ENCODE results near the gene PAM. TPM values are rescaled to one million over a fixed set of nuclear protein-coding genes. Genes with fewer than 3 reads are reported as not detected.

PAM gene
- total and polyA plus RNA-seq, 12 donors = 234 to 580 (median 397) TPM

GRCh38 chr5:102988459-102988858 is 233.4 kb downstream of the PAM start:
- Histone ChIP-seq H3K4me1 (replicated peaks in 1 of 2) (no peaks in the 10 kb centered on the region), H3K27ac (no peak overlapping the region), H3K27me3 (no peaks in the 10 kb centered on the region), H3K4me3 (no peak overlapping the region), H3K9me3 (replicated peaks in 1 of 3) (no peaks in the 10 kb centered on the region), H3K36me3 (replicated peaks in 1 of 2) (no peaks in the 10 kb centered on the region)
- DNase-seq = no peak
- intact Hi-C loops (cut with DNase I) = no loop called here
- 88 to 92% (median 90%) methylated on average over 3 of the region's 3 CpGs for WGBS, 4 donors
- TF ChIP-seq POLR2A (IDR thresholded peaks at IDR 0.05) = no peak
- TF ChIP-seq, protein P1, sequence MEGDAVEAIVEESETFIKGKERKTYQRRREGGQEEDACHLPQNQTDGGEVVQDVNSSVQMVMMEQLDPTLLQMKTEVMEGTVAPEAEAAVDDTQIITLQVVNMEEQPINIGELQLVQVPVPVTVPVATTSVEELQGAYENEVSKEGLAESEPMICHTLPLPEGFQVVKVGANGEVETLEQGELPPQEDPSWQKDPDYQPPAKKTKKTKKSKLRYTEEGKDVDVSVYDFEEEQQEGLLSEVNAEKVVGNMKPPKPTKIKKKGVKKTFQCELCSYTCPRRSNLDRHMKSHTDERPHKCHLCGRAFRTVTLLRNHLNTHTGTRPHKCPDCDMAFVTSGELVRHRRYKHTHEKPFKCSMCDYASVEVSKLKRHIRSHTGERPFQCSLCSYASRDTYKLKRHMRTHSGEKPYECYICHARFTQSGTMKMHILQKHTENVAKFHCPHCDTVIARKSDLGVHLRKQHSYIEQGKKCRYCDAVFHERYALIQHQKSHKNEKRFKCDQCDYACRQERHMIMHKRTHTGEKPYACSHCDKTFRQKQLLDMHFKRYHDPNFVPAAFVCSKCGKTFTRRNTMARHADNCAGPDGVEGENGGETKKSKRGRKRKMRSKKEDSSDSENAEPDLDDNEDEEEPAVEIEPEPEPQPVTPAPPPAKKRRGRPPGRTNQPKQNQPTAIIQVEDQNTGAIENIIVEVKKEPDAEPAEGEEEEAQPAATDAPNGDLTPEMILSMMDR (IDR thresholded peaks at IDR 0.05) = no peak

DNA sequence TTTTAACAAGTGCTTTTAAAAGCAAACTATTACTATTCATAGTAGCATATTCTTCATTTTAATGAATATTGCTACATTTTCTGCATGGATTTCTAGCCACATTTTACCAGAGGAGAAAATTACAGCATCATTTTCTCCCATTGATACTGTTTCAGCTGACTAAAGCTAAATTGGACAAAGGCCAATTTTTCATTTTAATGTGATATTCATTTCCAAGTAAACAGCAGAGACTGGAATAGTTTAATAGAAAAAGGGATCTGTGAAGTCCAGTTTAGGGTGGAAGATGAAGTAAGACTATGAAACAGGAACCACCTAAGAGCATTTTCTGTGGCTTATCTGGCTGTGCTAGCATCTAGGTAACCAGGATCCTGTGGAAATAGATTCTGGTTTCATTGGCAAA is 236.7 kb downstream of the PAM start:
- TF ChIP-seq, protein P1 (IDR thresholded peaks at IDR 0.05) = no peak
- DNase-seq = no peak
- no peak overlapping the region for H3K27ac ChIP-seq
- H3K4me1 ChIP-seq (replicated peaks in 1 of 2) = no peaks in the 10 kb centered on the region
- H3K27me3 ChIP-seq = no peaks in the 10 kb centered on the region
- no peak overlapping the region for H3K4me3 ChIP-seq
- H3K36me3 ChIP-seq (replicated peaks in 1 of 2) = no peaks in the 10 kb centered on the region
- intact Hi-C loops (cut with DNase I) = no loop called here
- no peaks in the 10 kb centered on the region for H3K9me3 ChIP-seq (replicated peaks in 1 of 3)

DNA sequence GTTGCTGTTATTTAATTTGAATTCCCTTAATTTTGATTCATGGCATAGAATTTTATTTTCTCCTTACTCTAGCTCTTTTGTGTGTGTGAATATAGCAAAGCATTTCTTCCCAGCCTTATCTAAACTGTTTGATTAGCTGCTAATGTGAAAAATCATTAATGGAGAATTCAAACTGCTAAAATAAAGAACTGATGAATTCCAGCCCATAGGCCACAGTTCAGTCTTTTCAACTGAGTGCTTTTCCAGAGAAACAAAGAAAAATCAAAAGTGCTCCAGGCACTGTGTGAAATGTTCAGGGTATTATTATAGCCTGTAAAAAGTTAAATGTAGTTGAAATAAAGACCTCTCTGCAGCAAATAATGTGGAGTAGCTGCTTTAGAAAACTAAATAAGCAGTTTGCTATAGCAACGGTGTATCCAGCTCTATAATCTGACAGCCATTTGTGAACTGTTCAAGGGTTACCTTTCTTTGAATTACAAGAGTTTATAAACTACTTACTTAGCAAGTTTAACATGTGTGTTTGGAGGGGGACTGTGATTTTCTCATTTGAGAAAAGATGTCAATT is 241.0 kb downstream of the PAM start:
- no peaks in the 10 kb centered on the region for H3K4me1 ChIP-seq (replicated peaks in 1 of 2)
- no peak overlapping the region for H3K4me3 ChIP-seq
- no peaks in the 10 kb centered on the region for H3K27me3 ChIP-seq
- 83 to 93% (median 92%) methylated on average over 1 of the region's 1 CpG for WGBS, 4 donors
- H3K36me3 ChIP-seq (replicated peaks in 1 of 2) = no peaks in the 10 kb centered on the region
- no peak overlapping the region for H3K27ac ChIP-seq
- TF ChIP-seq, protein P1 (IDR thresholded peaks at IDR 0.05) = no peak
- TF ChIP-seq POLR2A (IDR thresholded peaks at IDR 0.05) = no peak
- no peak for DNase-seq
- H3K9me3 ChIP-seq (replicated peaks in 1 of 3) = no peaks in the 10 kb centered on the region
- intact Hi-C loops (cut with DNase I) = no loop called here

- Histone ChIP-seq H3K4me1 (replicated peaks in 1 of 2) (no peaks in the 10 kb centered on the region), H3K27me3 (no peaks in the 10 kb centered on the region), H3K4me3 (no peak overlapping the region), H3K27ac (no peak overlapping the region), H3K36me3 (replicated peaks in 1 of 2) (no peaks in the 10 kb centered on the region), H3K9me3 (replicated peaks in 1 of 3) (no peaks in the 10 kb centered on the region)
- WGBS, 4 donors = 32 to 62% (median 53%) methylated on average over 2 of the region's 2 CpGs
- intact Hi-C loops (cut with DNase I) = no loop called here
- TF ChIP-seq, protein P1 (IDR thresholded peaks at IDR 0.05) = no peak
- TF ChIP-seq POLR2A (IDR thresholded peaks at IDR 0.05) = no peak
- no peak for DNase-seq
Observed at GRCh38 chr5:102998224-102998623, 243.1 kb downstream of the PAM start.
